Naive thymus-derived CD4-positive, alpha-beta T cell (primary cell): Measurements from ENCODE around the gene KRT25. TPM values are rescaled to one million over a fixed set of nuclear protein-coding genes. Genes with fewer than 3 reads are reported as not detected.

Experiments
- polyA plus RNA-seq, 2 donors: library from polyadenylated mRNA; unstranded; fragments of 300-500 nt; fragmentation: Illumina TruSeq; gene quantifications; one replicate each; pipeline ENCODE4 v1.2.3, GENCODE V29; 2021
- total RNA-seq, 6 experiments: library from RNA in 5 of 6; stranded (reverse) in 5 of 6; gene quantifications; 1 replicate in 5 of 6; 2 replicates in 1 of 6; pipeline ENCODE4 v1.2.3 and lab custom pipeline; 2021 to 2026

KRT25 gene
- total and polyA plus RNA-seq, 7 experiments from 2014 or later, result not detected

Other genes starting within 250 kb of the KRT25 start
- 100 to 1,000 TPM; 153 to 675 (median 262) TPM for gene CCR7, start 189.9 kb downstream of the KRT25 start, total RNA-seq
- gene CCR7, start 189.9 kb downstream of the KRT25 start, polyA plus RNA-seq, result 1,000 to 10,000 TPM; 1,350 to 2,301 TPM
- 100 to 1,000 TPM in 1 of 5 experiments, 10 to 100 TPM in 4; 65.4 to 101 (median 79.2) TPM for gene SMARCE1, start 107.5 kb downstream of the KRT25 start, total RNA-seq
- gene SMARCE1, start 107.5 kb downstream of the KRT25 start, polyA plus RNA-seq, result 100 to 1,000 TPM; 142 to 184 TPM
- gene KRT222, start 90.2 kb downstream of the KRT25 start, total RNA-seq, result not detected
- gene KRT222, start 90.2 kb downstream of the KRT25 start, polyA plus RNA-seq, result not detected
- not detected for gene KRT24, start 51.6 kb downstream of the KRT25 start, total RNA-seq
- not detected for gene KRT24, start 51.6 kb downstream of the KRT25 start, polyA plus RNA-seq
- not detected for gene KRT26, start 16.9 kb upstream of the KRT25 start, total RNA-seq
- gene KRT26, start 16.9 kb upstream of the KRT25 start, polyA plus RNA-seq, result not detected
- not detected for gene KRT27, start 27.2 kb upstream of the KRT25 start, total RNA-seq
- not detected for gene KRT27, start 27.2 kb upstream of the KRT25 start, polyA plus RNA-seq
- not detected for gene KRT28, start 44.6 kb upstream of the KRT25 start, total RNA-seq
- gene KRT28, start 44.6 kb upstream of the KRT25 start, polyA plus RNA-seq, result not detected
- gene KRT10, start 67.3 kb upstream of the KRT25 start, total RNA-seq, result 10 to 100 TPM; 23.8 to 43.4 (median 35.3) TPM
- gene KRT10, start 67.3 kb upstream of the KRT25 start, polyA plus RNA-seq, result 100 to 1,000 TPM; 143 to 189 TPM
- not detected for gene KRT12, start 111.9 kb upstream of the KRT25 start, total RNA-seq
- gene KRT12, start 111.9 kb upstream of the KRT25 start, polyA plus RNA-seq, result not detected
- gene KRT20, start 129.9 kb upstream of the KRT25 start, total RNA-seq, result not detected
- not detected for gene KRT20, start 129.9 kb upstream of the KRT25 start, polyA plus RNA-seq
- under 1 TPM in 1 of 5 experiments, not detected in 4; 0.83 TPM for gene KRT23, start 182.3 kb upstream of the KRT25 start, total RNA-seq
- gene KRT23, start 182.3 kb upstream of the KRT25 start, polyA plus RNA-seq, result not detected
- gene KRT39, start 211.6 kb upstream of the KRT25 start, total RNA-seq, result not detected
- not detected for gene KRT39, start 211.6 kb upstream of the KRT25 start, polyA plus RNA-seq
- not detected for gene KRT40, start 229.0 kb upstream of the KRT25 start, total RNA-seq
- gene KRT40, start 229.0 kb upstream of the KRT25 start, polyA plus RNA-seq, result not detected
- gene KRTAP3-3, start 238.8 kb upstream of the KRT25 start, total RNA-seq, result not detected
- not detected for gene KRTAP3-3, start 238.8 kb upstream of the KRT25 start, polyA plus RNA-seq
- not detected for gene KRTAP3-2, start 244.6 kb upstream of the KRT25 start, total RNA-seq
- not detected for gene KRTAP3-2, start 244.6 kb upstream of the KRT25 start, polyA plus RNA-seq